ENCODE results near the gene ANKRD10.

- TF ChIP-seq CTCF (IDR thresholded peaks at IDR 0.05) (no peak), EP300 (IDR thresholded peaks at IDR 0.05) (no peak)
These were observed 34.2 kb upstream of the ANKRD10 start for GRCh38 chr13:110949116-110949515.

All from tibial nerve (tissue), 4 donors.